Astrocyte (in vitro differentiated cells and primary cell): ENCODE results near the gene RESP18. TPM values are rescaled to one million over a fixed set of nuclear protein-coding genes. Genes with fewer than 3 reads are reported as not detected.

ENCODE experiments used
- DNase-seq: peaks from one replicate; pipeline ENCODE4 v3.0.0-alpha.2; 2010; ENCODE audit warnings: low read depth
- FAIRE-seq: peaks from 2 replicates; lab custom pipeline; 2011; peaks lifted over from hg19 to GRCh38; lab: Jason Lieb, UNC
- H2AFZ ChIP-seq: 2 replicates; pipeline ENCODE4 v1.6.0; 2012; ENCODE audit warnings: low read depth, low read length, inconsistent platforms
- H3K27ac ChIP-seq: 2 replicates; pipeline ENCODE4 v1.5.1; 2011; ENCODE audit warnings: low read depth, low read length, inconsistent platforms
- H3K27me3 ChIP-seq: 2 replicates; pipeline ENCODE4 v1.6.0; 2011; ENCODE audit warnings: low read length, inconsistent platforms; ENCODE audit not compliant: insufficient read depth
- H3K36me3 ChIP-seq: 2 replicates; pipeline ENCODE4 v1.5.1; 2011; ENCODE audit warnings: low read length, inconsistent platforms; ENCODE audit not compliant: insufficient read depth
- H3K4me1 ChIP-seq: 2 replicates; pipeline ENCODE4 v1.5.1; 2011; ENCODE audit warnings: low read length, inconsistent platforms; ENCODE audit not compliant: insufficient read depth
- H3K4me2 ChIP-seq: 2 replicates; pipeline ENCODE4 v1.6.0; 2012; ENCODE audit warnings: low read length, inconsistent platforms
- H3K4me3 ChIP-seq: 2 replicates; pipeline ENCODE4 v1.5.1; 2011; ENCODE audit warnings: low read depth, mild to moderate bottlenecking, low read length, inconsistent platforms; ENCODE audit not compliant: insufficient read depth
- H3K79me2 ChIP-seq: 2 replicates; pipeline ENCODE4 v1.6.0; 2012; ENCODE audit warnings: mild to moderate bottlenecking, low read length, inconsistent platforms; ENCODE audit not compliant: insufficient read depth
- H3K9ac ChIP-seq: 2 replicates; pipeline ENCODE4 v1.6.0; 2012; ENCODE audit warnings: mild to moderate bottlenecking, low read length, inconsistent platforms
- H3K9me3 ChIP-seq: 2 replicates; pipeline ENCODE4 v1.5.1; 2012; ENCODE audit warnings: low read depth, mild to moderate bottlenecking, low read length, inconsistent platforms; ENCODE audit not compliant: insufficient read depth
- H4K20me1 ChIP-seq: 2 replicates; pipeline ENCODE4 v1.6.0; 2012; ENCODE audit warnings: low read length, inconsistent platforms; ENCODE audit not compliant: insufficient read depth
- H3K27ac Mint-ChIP-seq: one replicate; pipeline ENCODE4 v1.8.0; 2021; ENCODE audit warnings: mild to moderate bottlenecking, mixed read lengths; ENCODE audit not compliant: unreplicated experiment
- H3K27me3 Mint-ChIP-seq: one replicate; pipeline ENCODE4 v1.8.0; 2021; ENCODE audit warnings: low read depth, mixed read lengths; ENCODE audit not compliant: unreplicated experiment
- H3K36me3 Mint-ChIP-seq: one replicate; pipeline ENCODE4 v1.8.0; 2021; ENCODE audit warnings: low read depth, mixed read lengths; ENCODE audit not compliant: unreplicated experiment
- H3K4me1 Mint-ChIP-seq: one replicate; pipeline ENCODE4 v1.8.0; 2021; ENCODE audit warnings: low read depth, mixed read lengths; ENCODE audit not compliant: unreplicated experiment
- H3K4me3 Mint-ChIP-seq: one replicate; pipeline ENCODE4 v1.8.0; 2021; ENCODE audit warnings: mild to moderate bottlenecking, moderate library complexity, mixed read lengths; ENCODE audit not compliant: unreplicated experiment
- H3K9me3 Mint-ChIP-seq: one replicate; pipeline ENCODE4 v1.8.0; 2021; ENCODE audit warnings: mild to moderate bottlenecking, mixed read lengths; ENCODE audit not compliant: unreplicated experiment
- EZH2 ChIP-seq: IDR thresholded peaks from 2 replicates; pipeline ENCODE4 v1.6.1; 2012; ENCODE audit warnings: mild to moderate bottlenecking, low read length, inconsistent platforms; ENCODE audit not compliant: insufficient read depth
- total RNA-seq: library from RNA; stranded (reverse); gene quantifications from 2 replicates; pipeline ENCODE4 v1.2.1, GENCODE V29; 2021
- TF ChIP-seq, protein P1 (sequence below): IDR thresholded peaks from 2 replicates; pipeline ENCODE4 v1.5.1; 2011; ENCODE audit warnings: low read depth, mild to moderate bottlenecking, inconsistent platforms, low read length, moderate library complexity; ENCODE audit not compliant: insufficient read depth

Gene RESP18
- total RNA-seq, 1 donor from 2014 or later: not detected

GRCh38 chr2:219378163-219378851 lies 45.8 kb upstream of the RESP18 start:
- Histone ChIP-seq H3K9ac (no peak overlapping the region), H3K4me1 (no peaks in the 10 kb centered on the region), H3K79me2 (no peaks in the 10 kb centered on the region), H3K36me3 (peaks cover 5% of the 10 kb centered on the region), H2AFZ (no peak overlapping the region), H3K4me2 (no peak overlapping the region), H4K20me1 (no peaks in the 10 kb centered on the region), H3K9me3 (no peaks in the 10 kb centered on the region), H3K27ac (no peak overlapping the region), H3K27me3 (no peaks in the 10 kb centered on the region), H3K4me3 (no peak overlapping the region)
- no peak for DNase-seq
- H3K9me3 Mint-ChIP-seq: peaks cover 2% of the 10 kb centered on the region
- no peaks in the 10 kb centered on the region for H3K27me3 Mint-ChIP-seq
- peak overlapping the region; percentile 47 for H3K27ac Mint-ChIP-seq
- no peak overlapping the region for H3K4me3 Mint-ChIP-seq
- no peaks in the 10 kb centered on the region for H3K4me1 Mint-ChIP-seq
- peaks cover 29% of the 10 kb centered on the region for H3K36me3 Mint-ChIP-seq
- FAIRE-seq: no peak
- no peak for TF ChIP-seq EZH2
- TF ChIP-seq, protein P1, sequence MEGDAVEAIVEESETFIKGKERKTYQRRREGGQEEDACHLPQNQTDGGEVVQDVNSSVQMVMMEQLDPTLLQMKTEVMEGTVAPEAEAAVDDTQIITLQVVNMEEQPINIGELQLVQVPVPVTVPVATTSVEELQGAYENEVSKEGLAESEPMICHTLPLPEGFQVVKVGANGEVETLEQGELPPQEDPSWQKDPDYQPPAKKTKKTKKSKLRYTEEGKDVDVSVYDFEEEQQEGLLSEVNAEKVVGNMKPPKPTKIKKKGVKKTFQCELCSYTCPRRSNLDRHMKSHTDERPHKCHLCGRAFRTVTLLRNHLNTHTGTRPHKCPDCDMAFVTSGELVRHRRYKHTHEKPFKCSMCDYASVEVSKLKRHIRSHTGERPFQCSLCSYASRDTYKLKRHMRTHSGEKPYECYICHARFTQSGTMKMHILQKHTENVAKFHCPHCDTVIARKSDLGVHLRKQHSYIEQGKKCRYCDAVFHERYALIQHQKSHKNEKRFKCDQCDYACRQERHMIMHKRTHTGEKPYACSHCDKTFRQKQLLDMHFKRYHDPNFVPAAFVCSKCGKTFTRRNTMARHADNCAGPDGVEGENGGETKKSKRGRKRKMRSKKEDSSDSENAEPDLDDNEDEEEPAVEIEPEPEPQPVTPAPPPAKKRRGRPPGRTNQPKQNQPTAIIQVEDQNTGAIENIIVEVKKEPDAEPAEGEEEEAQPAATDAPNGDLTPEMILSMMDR: no peak

- FAIRE-seq (no peak), DNase-seq (peak; percentile 69)
- Histone ChIP-seq H4K20me1 (no peaks in the 10 kb centered on the region), H3K79me2 (no peaks in the 10 kb centered on the region), H3K4me2 (peak overlapping the region; percentile 55), H3K36me3 (no peaks in the 10 kb centered on the region), H3K4me1 (peaks cover 6% of the 10 kb centered on the region), H2AFZ (no peak overlapping the region), H3K27ac (peak overlapping the region; percentile 52), H3K9ac (no peak overlapping the region), H3K27me3 (no peaks in the 10 kb centered on the region), H3K4me3 (no peak overlapping the region), H3K9me3 (no peaks in the 10 kb centered on the region)
- H3K4me3 Mint-ChIP-seq: no peak overlapping the region
- no peaks in the 10 kb centered on the region for H3K27me3 Mint-ChIP-seq
- no peaks in the 10 kb centered on the region for H3K9me3 Mint-ChIP-seq
- peaks cover 13% of the 10 kb centered on the region for H3K36me3 Mint-ChIP-seq
- H3K27ac Mint-ChIP-seq: peak overlapping the region; percentile 82
- TF ChIP-seq, protein P1: no peak
- no peak for TF ChIP-seq EZH2
- peaks cover 13% of the 10 kb centered on the region for H3K4me1 Mint-ChIP-seq
These were observed 36.9 kb upstream of the RESP18 start for GRCh38 chr2:219369447-219369861.

- H3K9ac ChIP-seq: peak overlapping the region; percentile 19
- peak; percentile 95 for DNase-seq
- H3K4me1 ChIP-seq: peaks cover 6% of the 10 kb centered on the region
- no peak for TF ChIP-seq EZH2
- TF ChIP-seq, protein P1: no peak
- H3K4me3 ChIP-seq: no peak overlapping the region
- H3K9me3 Mint-ChIP-seq: no peaks in the 10 kb centered on the region
- no peaks in the 10 kb centered on the region for H4K20me1 ChIP-seq
- H2AFZ ChIP-seq: no peak overlapping the region
- H3K27ac Mint-ChIP-seq: peak overlapping the region; percentile 82
- no peaks in the 10 kb centered on the region for H3K36me3 ChIP-seq
- no peaks in the 10 kb centered on the region for H3K27me3 ChIP-seq
- no peak overlapping the region for H3K4me3 Mint-ChIP-seq
- peak; percentile 64 for FAIRE-seq
- H3K9me3 ChIP-seq: no peaks in the 10 kb centered on the region
- no peaks in the 10 kb centered on the region for H3K27me3 Mint-ChIP-seq
- H3K79me2 ChIP-seq: no peaks in the 10 kb centered on the region
- H3K4me1 Mint-ChIP-seq: peaks cover 13% of the 10 kb centered on the region
- H3K4me2 ChIP-seq: peak overlapping the region; percentile 55
- H3K27ac ChIP-seq: peak overlapping the region; percentile 52
- H3K36me3 Mint-ChIP-seq: peaks cover 5% of the 10 kb centered on the region
These were observed 36.2 kb upstream of the RESP18 start for GRCh38 chr2:219368690-219369191.
